HG03066 (cell line): ENCODE measurements around the gene TVP23C.
"Not testable (repeated sequence)": the region's sequence is repeated elsewhere in the genome, so short reads cannot be mapped to it uniquely, and the experiment has no call there.

ENCODE experiments used
- ATAC-seq: cut with Tn5 transposase; IDR thresholded peaks from one replicate; pipeline ENCODE4 v1.9.1; 2021; ENCODE audit warnings: low read depth; ENCODE audit not compliant: unreplicated experiment

The TVP23C gene

DNA sequence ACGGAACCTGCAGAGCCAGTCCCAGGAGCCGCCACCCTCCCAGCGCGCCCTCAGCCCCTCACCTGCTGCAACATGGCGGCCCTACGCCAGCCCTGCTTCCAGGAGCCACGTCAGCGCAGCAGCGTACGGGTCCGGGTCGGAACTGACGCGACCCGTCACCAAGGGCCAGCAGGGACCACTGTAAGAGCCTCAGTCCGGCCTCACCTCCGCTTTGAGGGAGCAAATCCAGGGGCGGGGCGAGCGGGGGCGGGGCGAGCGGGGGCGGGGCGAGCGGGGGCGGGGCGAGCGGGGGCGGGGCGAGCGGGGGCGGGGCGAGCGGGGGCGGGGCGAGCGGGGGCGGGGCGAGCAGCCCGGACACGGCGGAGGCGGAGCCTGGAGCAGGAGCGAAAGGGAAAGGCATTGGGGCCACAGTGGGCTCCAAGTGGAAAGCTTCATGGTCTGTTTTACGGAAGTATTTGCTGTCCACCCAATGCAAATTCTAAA, at the start of gene TVP23C:
TVP23C (minus strand) TSS at position 109 of the 483 bp plus-strand sequence; CDS start at position 74, 35 bp downstream.
- peak; percentile 80 for ATAC-seq

DNA sequence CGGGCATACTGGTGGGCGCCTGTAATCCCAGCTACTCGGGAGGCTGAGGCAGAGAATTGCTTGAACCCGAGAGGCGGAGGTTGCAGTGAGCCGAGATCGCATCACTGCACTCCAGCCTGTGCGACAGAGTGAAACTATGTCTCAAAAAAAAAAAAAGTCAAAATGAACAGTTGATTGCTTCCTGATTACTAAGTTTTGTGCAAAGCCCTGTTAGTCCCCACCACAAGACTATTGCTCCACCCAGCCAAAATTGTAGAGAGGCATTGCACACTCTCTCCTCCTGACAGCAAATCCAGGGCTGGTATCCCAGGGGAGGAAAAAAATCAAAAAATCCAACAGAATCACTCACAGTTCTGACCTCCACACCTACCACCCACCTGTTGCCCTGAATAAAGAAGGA, 29.7 kb upstream of the TVP23C start:
- not testable (repeated sequence) for ATAC-seq

DNA sequence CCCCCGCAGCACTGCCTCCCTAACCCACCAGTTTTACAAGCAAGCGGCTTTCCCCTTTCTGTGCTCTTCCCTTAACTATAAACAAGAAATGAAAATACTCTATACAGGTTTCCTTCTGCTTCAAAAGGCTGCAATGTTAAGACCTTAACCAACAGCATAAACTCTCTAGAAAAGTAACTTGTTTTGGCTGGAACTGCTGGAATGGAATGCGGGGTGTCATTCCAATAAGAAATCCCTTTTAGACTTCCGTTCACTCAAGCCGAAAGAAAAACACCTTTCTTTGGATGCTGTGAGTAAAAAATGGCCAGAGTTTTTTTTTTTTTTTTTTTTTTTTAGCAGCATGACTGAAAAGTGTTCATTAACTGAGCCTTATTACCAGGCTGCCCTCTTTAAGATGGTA, 28.7 kb upstream of the TVP23C start:
- ATAC-seq, result not testable (repeated sequence)

DNA sequence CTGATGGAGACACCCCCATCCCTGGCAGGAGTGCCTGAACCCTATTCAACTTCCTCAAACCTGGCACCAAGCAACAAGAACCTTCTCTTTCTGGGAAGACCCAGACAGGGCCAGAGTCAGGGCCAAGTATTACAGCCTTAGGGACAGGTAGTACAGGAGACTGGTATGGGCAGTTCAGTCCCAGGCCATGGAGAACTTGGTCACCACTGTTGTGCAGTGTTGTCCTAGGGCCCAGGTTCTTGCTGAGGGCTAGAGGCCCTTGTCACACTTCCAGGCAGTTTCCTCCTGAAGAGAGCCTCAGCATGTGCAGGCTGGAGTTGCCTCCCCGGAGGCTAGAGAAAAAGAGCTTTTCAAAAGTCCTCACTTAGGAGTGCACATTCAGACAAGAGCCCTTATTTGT, 27.6 kb upstream of the TVP23C start:
- not testable (repeated sequence) for ATAC-seq

DNA sequence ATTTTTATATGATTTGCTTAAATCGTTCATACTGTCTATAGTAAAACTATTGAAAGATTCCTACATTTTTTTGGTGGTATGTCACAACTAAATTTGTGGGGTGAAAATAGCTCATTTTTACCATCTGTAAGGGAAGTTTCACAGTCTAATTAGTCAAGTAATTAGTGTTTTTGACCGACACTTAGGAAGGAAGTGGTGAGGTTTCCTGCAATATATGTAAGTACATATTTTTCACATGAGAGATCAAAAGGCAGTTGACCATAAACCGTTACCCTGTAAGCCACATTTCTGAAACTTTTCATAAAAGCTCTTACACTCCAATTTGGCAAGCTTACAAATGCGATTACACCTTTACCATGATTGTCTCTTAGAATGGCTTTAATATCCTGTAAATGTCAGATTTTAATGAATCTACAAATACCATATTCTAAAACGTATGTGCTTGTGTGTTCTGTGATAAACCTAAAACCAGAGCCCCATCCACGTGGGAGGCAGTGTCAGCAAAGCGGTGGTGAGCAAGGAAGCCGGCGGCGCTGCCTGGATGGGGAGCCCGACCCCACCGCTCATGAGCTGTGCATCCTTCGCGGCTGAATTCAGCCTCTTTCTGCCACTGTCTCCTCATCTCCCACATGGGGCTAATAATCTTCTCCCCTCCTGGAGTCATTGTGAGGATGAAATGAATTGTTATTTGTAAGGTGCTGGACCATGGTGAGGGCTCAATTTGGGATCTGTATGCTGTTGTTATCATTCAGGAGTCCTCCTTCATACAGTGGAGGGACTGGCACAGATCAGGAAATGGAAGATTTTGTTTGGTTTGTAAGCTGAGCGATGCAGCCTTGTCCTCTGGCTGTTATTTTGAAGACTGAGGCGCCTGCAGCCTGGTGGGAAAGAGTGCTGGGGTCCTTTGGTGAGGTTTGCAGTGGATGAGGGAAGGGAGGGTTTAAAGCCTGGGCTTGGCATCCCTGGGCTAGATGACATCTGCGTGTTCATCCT, 26.6 kb upstream of the TVP23C start:
- ATAC-seq, result peak; percentile 58

DNA sequence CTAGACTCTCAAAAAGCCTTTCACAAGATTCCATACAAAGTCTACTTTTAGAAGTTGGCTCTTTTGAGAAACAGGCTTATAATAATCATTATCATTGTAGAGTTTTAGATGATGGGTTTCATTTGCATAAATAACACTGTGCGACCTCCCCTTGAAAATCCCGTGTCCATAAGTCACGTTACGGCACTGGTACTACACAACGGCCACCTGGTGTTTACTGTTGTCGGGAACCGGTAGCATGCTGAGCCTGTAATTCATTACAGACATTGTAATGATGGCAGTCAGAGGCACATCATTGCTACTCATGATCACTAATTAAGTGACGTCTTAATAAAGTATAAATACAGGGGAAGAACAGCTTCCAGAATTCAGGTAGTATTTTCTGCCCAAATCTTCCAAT, 24.7 kb upstream of the TVP23C start:
- not testable (repeated sequence) for ATAC-seq

DNA sequence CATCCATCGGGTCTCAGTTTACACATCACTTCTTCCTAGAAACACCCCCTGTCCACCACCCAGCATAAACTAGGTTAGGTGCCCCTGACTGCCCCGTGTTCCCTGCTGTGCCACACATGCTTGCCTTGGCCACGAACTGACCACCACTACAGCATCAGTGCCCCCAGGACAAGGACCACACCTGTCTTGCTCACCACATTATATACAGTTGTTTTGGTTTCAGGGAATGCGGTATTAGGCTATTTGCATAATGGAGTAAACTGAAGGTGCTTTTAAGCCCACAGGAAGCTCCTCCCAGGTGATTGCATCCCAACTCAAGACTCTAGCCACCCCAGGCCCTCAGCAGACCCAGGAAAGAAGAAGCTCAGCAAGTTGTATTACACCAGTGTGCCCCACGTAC, 20.0 kb upstream of the TVP23C start:
- ATAC-seq, result not testable (repeated sequence)

DNA sequence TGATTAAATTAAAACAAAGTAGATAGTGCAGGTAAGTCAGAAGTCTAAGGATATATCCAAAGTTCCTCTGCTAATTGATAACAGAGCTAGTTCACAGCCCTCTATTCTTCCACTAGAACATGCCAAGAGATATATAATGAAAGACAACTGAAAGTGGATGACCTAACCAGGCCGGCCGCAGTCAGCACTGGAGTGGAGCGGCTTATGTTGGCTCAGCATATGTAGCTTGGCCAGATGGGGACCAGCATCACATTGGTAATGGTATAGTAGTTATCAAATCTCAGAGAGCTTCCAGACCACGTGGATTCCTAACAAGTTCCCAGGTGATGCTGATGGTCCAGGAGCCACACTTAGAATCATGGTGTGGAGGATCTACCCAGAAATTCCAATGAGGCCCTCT, 18.2 kb upstream of the TVP23C start:
- not testable (repeated sequence) for ATAC-seq

DNA sequence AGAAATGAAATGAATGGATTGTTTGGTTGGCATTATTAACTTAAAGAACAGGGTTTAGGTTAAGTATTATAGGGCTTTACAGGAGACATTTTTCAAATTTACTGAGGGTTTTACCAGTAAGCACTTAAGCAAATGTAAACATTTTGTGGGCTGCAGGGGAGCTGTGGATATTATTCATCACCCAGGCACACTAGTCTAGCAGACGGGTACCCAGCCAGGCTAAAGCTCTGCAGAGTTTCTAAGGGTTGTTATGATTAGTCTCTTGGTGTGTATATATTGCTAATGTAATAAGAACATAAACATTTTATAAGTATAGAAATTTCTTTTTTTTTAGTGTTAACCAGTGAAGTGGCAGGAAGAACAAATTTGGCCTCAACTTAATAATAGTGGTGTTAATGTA, 13.6 kb upstream of the TVP23C start:
- not testable (repeated sequence) for ATAC-seq

DNA sequence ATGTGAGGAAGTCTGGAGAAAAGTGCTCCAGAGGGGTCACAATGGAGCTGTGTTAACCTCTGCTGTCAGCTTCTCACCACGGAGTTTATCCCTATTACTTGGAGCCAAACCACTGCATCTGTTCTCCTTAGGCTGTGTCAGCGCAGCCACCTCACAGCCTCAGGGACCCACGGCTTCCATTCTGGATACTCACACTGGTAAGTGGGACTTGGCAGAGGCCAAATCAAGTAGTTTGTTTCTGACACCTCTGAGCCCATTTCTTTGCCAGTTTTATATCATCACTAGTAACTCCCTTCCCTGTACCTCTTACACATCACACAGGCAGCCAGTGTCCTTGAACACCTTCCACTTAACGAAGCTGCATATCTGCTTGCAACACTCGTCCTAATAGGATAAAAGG, 11.4 kb upstream of the TVP23C start:
- ATAC-seq, result not testable (repeated sequence)

DNA sequence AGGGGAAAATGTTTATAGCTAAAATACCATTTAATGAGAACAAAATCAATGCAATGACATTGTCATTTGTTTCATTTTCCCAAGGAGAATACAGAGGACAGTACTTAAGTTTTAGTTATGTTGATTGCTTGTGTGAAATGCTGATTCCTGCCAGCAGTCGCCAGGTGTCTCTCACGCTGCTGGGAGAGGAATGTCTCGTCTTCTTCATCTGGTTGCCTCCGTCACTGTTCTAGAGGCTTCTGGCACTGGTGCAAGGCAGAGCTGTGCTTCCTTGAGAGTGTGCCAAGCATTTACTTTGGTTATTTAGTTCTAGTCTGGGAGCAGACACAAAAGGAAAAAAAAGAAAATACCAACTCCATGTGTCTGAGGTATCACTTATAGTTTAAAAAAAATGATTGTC, 10.6 kb upstream of the TVP23C start:
- not testable (repeated sequence) for ATAC-seq

DNA sequence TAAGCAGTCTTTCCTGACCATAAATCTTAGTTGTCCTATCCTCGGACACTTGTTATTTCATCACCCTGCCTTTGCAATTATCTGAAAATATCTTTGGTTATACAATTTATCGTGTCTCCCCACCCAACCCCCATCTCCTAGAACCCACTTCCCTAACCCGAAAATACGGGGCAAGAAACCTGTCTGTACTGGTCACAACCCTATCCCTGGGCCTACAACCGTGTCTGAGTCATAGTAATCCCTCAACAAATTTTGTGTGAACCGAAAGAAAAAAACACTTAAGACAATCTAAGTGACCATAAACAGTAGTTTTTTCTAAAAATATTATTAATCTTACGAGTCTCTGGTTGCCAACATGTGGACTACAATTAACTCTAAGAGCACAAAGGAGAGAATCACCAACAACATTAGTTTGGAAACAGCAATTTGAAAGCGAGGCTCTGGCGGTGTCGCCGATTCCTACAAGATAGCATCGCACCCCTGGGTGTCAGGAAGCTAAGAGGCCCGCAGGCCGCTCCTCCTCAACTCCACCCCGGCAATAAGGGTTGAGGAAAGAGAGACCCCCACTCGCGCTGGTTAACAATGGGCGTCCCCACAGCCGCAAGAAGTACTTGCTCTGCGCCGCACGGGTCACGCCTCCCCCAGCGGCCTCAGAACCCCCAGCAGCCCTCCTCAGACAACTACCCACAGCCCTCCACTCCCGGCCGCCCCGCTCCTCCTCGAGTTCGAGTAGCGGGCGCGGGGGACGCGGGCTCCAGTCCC, 489 bp downstream of the TVP23C start:
- peak; percentile 41 for ATAC-seq

DNA sequence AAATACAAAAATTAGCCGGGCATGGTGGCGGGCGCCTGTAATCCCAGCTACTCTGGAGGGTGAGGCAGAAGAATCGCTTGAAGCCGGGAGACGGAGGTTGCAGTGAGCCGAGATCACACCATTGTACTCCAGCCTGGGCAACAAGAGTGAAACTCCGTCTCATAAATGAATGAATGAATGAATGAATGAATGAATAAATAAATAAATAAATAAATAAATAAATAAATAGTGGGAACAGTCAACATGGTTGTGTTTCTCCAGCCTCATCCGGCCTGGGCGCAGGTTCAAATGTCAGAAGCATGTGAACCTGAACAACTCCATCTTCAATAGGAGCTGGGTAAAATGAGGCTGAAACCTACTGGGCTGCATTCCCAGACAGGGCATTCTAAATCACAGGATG, 1.8 kb downstream of the TVP23C start:
- ATAC-seq, result not testable (repeated sequence)

DNA sequence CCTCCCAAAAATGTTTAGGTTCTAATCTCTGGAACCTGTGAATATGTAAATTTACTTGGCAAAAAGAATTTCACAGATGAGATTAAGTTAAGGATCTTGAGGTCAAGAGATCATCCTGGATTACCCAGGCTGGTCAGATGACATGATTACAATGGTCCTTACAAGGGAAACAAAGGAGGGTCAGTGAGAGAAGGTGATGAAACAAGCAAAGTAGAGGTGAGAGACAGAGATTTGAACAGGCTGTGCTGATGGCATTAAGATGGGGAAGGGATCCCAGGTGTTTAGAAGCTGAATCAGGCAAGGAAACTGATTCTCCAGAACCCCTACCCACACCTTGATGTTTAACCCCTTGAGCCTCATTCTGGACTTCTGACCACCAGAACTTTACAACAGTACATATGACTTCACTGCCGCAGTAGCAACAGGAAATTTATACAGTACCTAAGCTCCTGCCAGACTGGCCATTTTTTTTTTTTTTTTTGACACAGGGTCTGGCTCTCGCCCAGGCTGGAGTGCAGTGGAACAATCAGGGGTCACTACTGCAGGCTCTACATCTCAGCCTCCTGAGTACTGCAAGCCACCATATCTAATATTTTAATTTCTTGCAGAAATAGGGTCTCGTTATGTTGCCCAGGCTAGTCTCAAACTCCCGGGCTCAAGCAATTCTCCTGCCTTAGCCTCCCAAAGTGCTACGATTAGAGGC, 4.7 kb downstream of the TVP23C start:
- ATAC-seq, result not testable (repeated sequence)

DNA sequence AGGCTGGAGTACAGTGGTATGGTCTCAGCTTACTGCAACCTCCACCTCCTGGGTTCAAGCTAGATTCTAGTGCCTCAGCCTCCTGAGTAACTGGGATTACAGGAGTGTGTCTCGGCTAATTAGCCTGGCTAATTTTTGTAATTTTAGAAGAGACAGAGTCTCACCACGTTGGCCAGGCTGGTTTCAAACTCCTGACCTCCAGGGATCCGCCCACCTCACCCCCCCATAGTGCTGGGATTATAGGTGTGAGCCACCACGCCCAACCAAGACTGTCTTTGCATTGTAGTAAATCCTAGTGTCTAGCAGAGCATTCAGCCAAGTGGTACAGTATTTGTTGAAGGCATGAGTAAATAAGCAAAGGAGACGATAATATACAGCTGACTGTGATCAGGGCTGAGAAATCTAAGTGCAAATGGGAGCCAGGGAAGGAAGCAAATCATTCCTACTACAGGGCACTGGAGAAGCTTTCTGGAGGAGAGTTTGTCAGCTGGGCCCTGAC, 5.9 kb downstream of the TVP23C start:
- not testable (repeated sequence) for ATAC-seq

DNA sequence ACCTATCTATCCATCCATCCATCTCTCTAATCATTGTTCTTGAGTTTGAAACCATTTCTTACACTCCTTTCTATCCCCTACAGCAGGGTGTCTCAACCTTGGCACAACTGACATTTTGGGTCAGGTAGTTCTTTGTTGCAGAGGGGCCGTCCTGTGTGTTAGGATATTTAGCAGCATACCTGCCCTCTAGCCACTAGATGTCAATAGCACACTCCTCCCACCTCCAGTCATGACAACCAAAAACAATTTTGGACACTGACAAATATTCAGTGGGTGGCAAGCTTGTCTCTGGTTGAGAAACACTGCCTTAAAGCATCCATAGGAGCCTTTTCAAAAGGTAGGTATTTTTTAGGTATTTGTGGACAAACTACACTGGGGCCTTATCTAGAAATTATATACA, 10.4 kb downstream of the TVP23C start:
- ATAC-seq, result not testable (repeated sequence)

DNA sequence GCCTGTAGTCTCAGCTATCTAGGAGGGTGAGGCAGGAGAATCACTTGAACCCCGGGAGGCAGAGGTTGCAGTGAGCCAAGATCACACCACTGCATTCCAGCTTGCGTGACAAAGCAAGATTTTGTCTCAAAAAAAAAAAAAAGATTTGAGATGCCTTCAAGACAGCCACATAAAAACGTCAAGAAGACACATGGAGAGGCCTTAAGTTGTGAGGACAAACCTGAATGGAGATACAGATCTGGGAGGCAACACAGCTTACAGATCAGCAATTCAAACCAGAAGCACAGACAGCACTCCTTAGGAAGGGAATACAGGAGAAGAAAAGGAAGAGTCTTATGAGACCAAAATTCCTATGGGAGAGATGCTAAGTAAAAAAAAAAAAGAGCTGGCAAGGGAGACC, 13.7 kb downstream of the TVP23C start:
- not testable (repeated sequence) for ATAC-seq

DNA sequence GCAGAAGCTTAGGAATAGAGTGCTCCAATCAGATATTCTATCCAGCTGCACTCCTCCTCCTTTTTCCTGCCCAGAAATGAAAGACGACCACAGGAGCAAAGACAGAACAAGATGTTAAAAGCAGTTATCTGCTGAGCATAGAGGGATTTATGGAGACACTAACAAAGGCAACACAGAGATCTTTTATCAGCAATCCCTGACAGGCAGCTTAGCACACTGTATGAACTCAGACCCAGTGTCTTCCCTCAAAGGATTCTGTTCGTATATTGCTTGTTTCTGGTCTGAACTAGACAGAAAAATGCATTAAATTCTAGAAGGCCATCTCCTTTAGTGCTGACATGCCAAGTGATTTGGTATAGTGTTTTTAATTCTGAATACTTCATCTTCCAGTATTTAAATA, 16.7 kb downstream of the TVP23C start:
- not testable (repeated sequence) for ATAC-seq

DNA sequence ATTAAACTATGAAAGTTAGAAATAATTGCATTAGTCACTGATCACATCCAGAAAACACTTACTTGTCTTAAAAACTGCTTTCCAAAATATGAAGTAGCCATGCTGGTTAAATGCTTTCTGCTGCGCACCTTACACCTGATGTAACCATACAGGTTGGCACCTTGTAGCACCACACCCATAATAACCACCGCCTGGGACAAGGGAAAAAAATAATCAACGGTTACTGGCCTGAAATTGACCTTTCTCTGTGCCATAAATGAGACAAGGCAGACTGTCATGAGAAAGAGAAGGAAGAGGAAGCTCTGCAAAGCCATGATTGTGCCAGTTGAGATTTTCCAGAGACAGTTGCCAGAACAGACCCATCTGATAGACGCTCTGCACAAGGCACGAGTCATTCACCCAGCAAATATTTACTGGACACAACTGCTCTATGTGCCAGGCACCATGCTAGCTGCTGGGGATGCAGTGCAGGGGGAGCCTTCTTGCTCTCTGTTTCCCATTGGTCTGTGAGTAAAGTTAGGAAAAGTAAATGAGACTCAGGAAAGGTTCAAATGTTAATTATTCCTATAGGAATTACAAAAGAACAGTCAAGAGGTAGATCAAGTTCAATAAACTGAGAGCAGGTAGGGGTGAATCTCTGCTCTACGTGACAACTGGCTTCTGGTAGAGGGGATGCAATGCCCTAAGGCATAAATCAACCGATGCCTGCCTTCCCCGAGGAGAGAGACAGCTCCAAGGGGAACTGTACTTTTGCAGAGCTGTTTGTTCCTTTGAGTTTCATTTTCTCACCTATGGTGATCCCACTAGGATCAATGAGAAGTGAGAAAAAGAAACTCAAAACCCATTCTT, 22.7 kb downstream of the TVP23C start:
- ATAC-seq, result not testable (repeated sequence)
